ENCODE results near the gene TGFBI. TPM values are rescaled to one million over a fixed set of nuclear protein-coding genes. Genes with fewer than 3 reads are reported as not detected.

The TGFBI gene
- total RNA-seq, 1 experiment from 2014 or later, result 142 TPM

DNA sequence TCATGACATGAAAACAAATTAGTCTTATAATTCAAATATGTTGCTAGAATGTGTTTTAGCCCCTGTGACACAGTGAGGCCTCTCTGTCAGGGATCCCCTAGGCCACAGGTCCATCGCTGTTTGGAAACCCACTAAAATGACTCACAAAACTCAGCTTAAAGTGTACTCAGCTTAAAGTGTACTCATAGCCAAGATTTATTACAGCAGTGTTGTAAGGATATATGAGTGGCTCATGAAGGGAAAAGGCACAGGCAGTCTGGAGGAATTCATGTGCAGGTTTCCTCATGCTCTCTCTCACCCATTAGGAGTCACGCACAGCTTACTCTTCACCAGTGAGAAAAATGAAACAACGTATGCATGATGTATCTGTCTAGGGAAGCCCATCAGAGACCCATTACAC lies 24.4 kb upstream of the TGFBI start:
- Mint-ChIP-seq H3K4me3 (ENCODE audit: unreplicated experiment) (no peak overlapping the region), H3K27ac (ENCODE audit: unreplicated experiment) (no peak overlapping the region), H3K27me3 (ENCODE audit: insufficient read depth, unreplicated experiment) (no peaks in the 10 kb centered on the region), H3K36me3 (ENCODE audit: insufficient read depth, unreplicated experiment) (no peaks in the 10 kb centered on the region), H3K9me3 (ENCODE audit: unreplicated experiment) (no peaks in the 10 kb centered on the region), H3K4me1 (ENCODE audit: low read depth, unreplicated experiment) (no peaks in the 10 kb centered on the region)
- no TSS peak for BruUV-seq (replicated peaks)
- ChIA-PET POLR2A (no interaction called here), CTCF (no interaction called here)
- intact Hi-C loops (cut with micrococcal nuclease; ENCODE audit: unreplicated experiment), result no loop called here
- Histone ChIP-seq H3K4me1 (no peaks in the 10 kb centered on the region), H3K9me3 (no peaks in the 10 kb centered on the region), H3K27me3 (replicated peaks; ENCODE audit: control insufficient read depth, insufficient read depth, low read length) (no peaks in the 10 kb centered on the region), H3K4me3 (ENCODE audit: low read depth, low read length) (no peak overlapping the region), H3K36me3 (ENCODE audit: control insufficient read depth, insufficient read depth, low read length) (no peaks in the 10 kb centered on the region)
- DNase-seq, result no peak
- TF ChIP-seq, protein P1, sequence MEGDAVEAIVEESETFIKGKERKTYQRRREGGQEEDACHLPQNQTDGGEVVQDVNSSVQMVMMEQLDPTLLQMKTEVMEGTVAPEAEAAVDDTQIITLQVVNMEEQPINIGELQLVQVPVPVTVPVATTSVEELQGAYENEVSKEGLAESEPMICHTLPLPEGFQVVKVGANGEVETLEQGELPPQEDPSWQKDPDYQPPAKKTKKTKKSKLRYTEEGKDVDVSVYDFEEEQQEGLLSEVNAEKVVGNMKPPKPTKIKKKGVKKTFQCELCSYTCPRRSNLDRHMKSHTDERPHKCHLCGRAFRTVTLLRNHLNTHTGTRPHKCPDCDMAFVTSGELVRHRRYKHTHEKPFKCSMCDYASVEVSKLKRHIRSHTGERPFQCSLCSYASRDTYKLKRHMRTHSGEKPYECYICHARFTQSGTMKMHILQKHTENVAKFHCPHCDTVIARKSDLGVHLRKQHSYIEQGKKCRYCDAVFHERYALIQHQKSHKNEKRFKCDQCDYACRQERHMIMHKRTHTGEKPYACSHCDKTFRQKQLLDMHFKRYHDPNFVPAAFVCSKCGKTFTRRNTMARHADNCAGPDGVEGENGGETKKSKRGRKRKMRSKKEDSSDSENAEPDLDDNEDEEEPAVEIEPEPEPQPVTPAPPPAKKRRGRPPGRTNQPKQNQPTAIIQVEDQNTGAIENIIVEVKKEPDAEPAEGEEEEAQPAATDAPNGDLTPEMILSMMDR (IDR thresholded peaks at IDR 0.05; ENCODE audit: insufficient read depth in 1 of 2, low read depth in 1 of 2, low read length in 1 of 2, severe bottlenecking in 1 of 2, unreplicated experiment in 1 of 2), result no peak

DNA sequence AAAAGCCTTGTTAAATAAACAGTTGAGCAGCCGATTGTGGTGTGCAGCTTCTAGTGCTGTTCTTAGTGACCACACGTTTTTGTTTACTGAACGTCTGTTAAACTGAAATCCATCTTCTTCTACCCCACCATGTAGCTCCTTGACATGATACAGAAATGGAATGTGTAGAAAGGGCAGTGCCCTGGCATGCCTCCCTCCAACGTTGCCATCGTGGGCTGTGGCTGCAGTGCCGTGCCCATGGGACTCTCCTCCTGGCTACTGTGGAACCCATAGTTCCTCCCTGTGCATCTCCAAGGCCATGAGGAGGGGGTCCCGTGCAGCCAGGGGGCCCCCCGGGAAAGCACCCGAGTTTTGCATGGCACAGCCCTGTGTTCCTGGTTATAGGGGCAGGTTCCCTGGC lies 23.3 kb upstream of the TGFBI start:
- TF ChIP-seq, protein P1 (IDR thresholded peaks at IDR 0.05; ENCODE audit: insufficient read depth in 1 of 2, low read depth in 1 of 2, low read length in 1 of 2, severe bottlenecking in 1 of 2, unreplicated experiment in 1 of 2), result no peak
- ChIA-PET POLR2A (no interaction called here), CTCF (no interaction called here)
- Histone ChIP-seq H3K36me3 (ENCODE audit: control insufficient read depth, insufficient read depth, low read length) (no peaks in the 10 kb centered on the region), H3K27me3 (replicated peaks; ENCODE audit: control insufficient read depth, insufficient read depth, low read length) (no peaks in the 10 kb centered on the region), H3K9me3 (no peaks in the 10 kb centered on the region), H3K4me1 (no peaks in the 10 kb centered on the region), H3K4me3 (ENCODE audit: low read depth, low read length) (no peak overlapping the region)
- intact Hi-C loops (cut with micrococcal nuclease; ENCODE audit: unreplicated experiment), result no loop called here
- H3K27ac Mint-ChIP-seq (ENCODE audit: unreplicated experiment), result no peak overlapping the region
- no TSS peak for BruUV-seq (replicated peaks)
- H3K27me3 Mint-ChIP-seq (ENCODE audit: insufficient read depth, unreplicated experiment), result no peaks in the 10 kb centered on the region
- DNase-seq, result no peak
- H3K9me3 Mint-ChIP-seq (ENCODE audit: unreplicated experiment), result no peaks in the 10 kb centered on the region
- H3K36me3 Mint-ChIP-seq (ENCODE audit: insufficient read depth, unreplicated experiment), result no peaks in the 10 kb centered on the region
- no peak overlapping the region for H3K4me3 Mint-ChIP-seq (ENCODE audit: unreplicated experiment)
- no peaks in the 10 kb centered on the region for H3K4me1 Mint-ChIP-seq (ENCODE audit: low read depth, unreplicated experiment)

DNA sequence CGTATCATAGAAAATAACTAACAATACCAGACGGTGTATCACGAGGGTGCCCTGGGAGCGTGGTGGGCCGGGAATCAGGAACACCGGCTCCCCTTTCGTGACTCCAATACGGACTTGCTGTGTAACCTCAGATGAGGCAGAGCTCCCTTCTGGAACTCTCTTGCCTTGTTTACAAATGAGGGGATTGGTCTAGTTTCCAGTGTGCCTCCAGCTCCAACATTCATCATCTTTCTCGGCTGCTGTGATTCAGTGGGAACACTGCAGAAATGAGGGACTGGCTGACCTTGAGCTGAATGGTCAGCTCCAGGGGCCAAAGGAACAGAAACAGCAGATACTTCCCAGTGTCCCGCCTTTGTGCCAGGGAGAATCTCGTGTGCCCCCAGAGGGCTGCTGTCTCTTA lies 22.6 kb upstream of the TGFBI start:
- no peak for DNase-seq
- no peaks in the 10 kb centered on the region for H3K36me3 ChIP-seq (ENCODE audit: control insufficient read depth, insufficient read depth, low read length)
- Mint-ChIP-seq H3K27ac (ENCODE audit: unreplicated experiment) (no peak overlapping the region), H3K27me3 (ENCODE audit: insufficient read depth, unreplicated experiment) (no peaks in the 10 kb centered on the region), H3K4me3 (ENCODE audit: unreplicated experiment) (no peak overlapping the region), H3K4me1 (ENCODE audit: low read depth, unreplicated experiment) (no peaks in the 10 kb centered on the region), H3K9me3 (ENCODE audit: unreplicated experiment) (no peaks in the 10 kb centered on the region), H3K36me3 (ENCODE audit: insufficient read depth, unreplicated experiment) (no peaks in the 10 kb centered on the region)
- H3K4me1 ChIP-seq, result no peaks in the 10 kb centered on the region
- no peaks in the 10 kb centered on the region for H3K27me3 ChIP-seq (replicated peaks; ENCODE audit: control insufficient read depth, insufficient read depth, low read length)
- POLR2A ChIA-PET, result no interaction called here
- intact Hi-C loops (cut with micrococcal nuclease; ENCODE audit: unreplicated experiment), result no loop called here
- H3K9me3 ChIP-seq, result no peaks in the 10 kb centered on the region
- H3K4me3 ChIP-seq (ENCODE audit: low read depth, low read length), result no peak overlapping the region
- TF ChIP-seq, protein P1 (IDR thresholded peaks at IDR 0.05; ENCODE audit: insufficient read depth in 1 of 2, low read depth in 1 of 2, low read length in 1 of 2, severe bottlenecking in 1 of 2, unreplicated experiment in 1 of 2), result no peak
- no TSS peak for BruUV-seq (replicated peaks)
- CTCF ChIA-PET, result no interaction called here
